HepG2 (cell line): Measurements from ENCODE around the gene HAPLN3. TPM values are rescaled to one million over a fixed set of nuclear protein-coding genes. Genes with fewer than 3 reads are reported as not detected.

Experiments used
- ATAC-seq: fragments of 200-7000 bp; cut with Tn5 transposase; 3 replicates; pipeline ENCODE4 v1.9.1; 2020; ENCODE audit warnings: mild to moderate bottlenecking, moderate library complexity
- BruUV-seq: library from RNA; stranded (reverse); fragments of 400-500 nt; replicated peaks from 2 replicates; lab custom pipeline; 2021; lab: Mats Ljungman, UMichigan
- CTCF ChIA-PET: fragments of 300-600 bp; formaldehyde crosslinking; extraction: SDS; loops from one replicate; lab custom pipeline; 2021; ENCODE audit warnings: low total read pairs, inconsistent platforms, low intra/inter-chr PET ratio; lab: Yijun Ruan, JAX
- POLR2A ChIA-PET: fragments of 350-600 bp; sonication (Branson Sonifier 250); formaldehyde crosslinking; loops from one replicate; lab custom pipeline; 2020; ENCODE audit warnings: antibody characterized with exemption, inconsistent platforms; lab: Yijun Ruan, JAX
- DNase-seq: peaks from one replicate; pipeline ENCODE4 v3.0.0-alpha.2; 2015; ENCODE audit warnings: low spot score
- FAIRE-seq: peaks from 3 replicates; lab custom pipeline; 2011; peaks lifted over from hg19 to GRCh38; lab: Jason Lieb, UNC
- H2AFZ ChIP-seq: one replicate; pipeline ENCODE4 v1.6.1; 2011; ENCODE audit warnings: low read length, inconsistent platforms
- H3K27ac ChIP-seq: fragments of 300-600 bp; 3 replicates; pipeline ENCODE4 v1.8.0; 2011; ENCODE audit warnings: mixed run types, mild to moderate bottlenecking, mixed read lengths, low read length, inconsistent platforms; ENCODE audit not compliant: insufficient read depth; ENCODE audit errors: extremely low read length
- H3K27me3 ChIP-seq, 2 experiments: fragments of 200-600 bp in 1 of 2; 2 replicates in 1 of 2; 3 replicates in 1 of 2; pipeline versions ENCODE4 v1.6.0 to v1.8.0; 2011; ENCODE audit warnings: low read length in 2 of 2, mild to moderate bottlenecking in 2 of 2, moderate library complexity in 2 of 2, inconsistent platforms in 1 of 2; ENCODE audit not compliant: insufficient read depth in 2 of 2, control insufficient read depth in 1 of 2
- H3K36me3 ChIP-seq, 2 experiments: fragments of 200-600 bp in 1 of 2; replicated peaks in 1 of 2; 2 replicates in 1 of 2; 3 replicates in 1 of 2; pipeline versions ENCODE4 v1.5.1 to v1.8.0; 2011; ENCODE audit warnings: low read length in 2 of 2, inconsistent platforms in 1 of 2; ENCODE audit not compliant: insufficient read depth in 2 of 2, control insufficient read depth in 1 of 2
- H3K4me1 ChIP-seq: 2 replicates; pipeline ENCODE4 v1.5.1; 2012; ENCODE audit warnings: low read length, inconsistent platforms; ENCODE audit not compliant: insufficient read depth
- H3K4me2 ChIP-seq: 2 replicates; pipeline ENCODE4 v1.6.0; 2011; ENCODE audit warnings: low read depth, low read length, inconsistent platforms
- H3K4me3 ChIP-seq, 3 experiments: fragments of 200-600 bp in 1 of 3; sonication (generic), shearing (Covaris generic) in 1 of 3; replicated peaks in 1 of 3; 2 replicates each; pipeline ENCODE4 v1.5.1; 2011 to 2016; ENCODE audit warnings: low read length in 3 of 3, inconsistent platforms in 2 of 3, low read depth in 2 of 3, mild to moderate bottlenecking in 2 of 3, control low read depth in 1 of 3, mixed read lengths in 1 of 3; ENCODE audit not compliant: insufficient read depth in 1 of 3
- H3K79me2 ChIP-seq: one replicate; pipeline ENCODE4 v1.6.1; 2011; ENCODE audit warnings: low read length, inconsistent platforms; ENCODE audit not compliant: insufficient read depth
- H3K9ac ChIP-seq: 2 replicates; pipeline ENCODE4 v1.6.0; 2011; ENCODE audit warnings: mild to moderate bottlenecking, low read depth, low read length, inconsistent platforms; ENCODE audit not compliant: insufficient read depth
- H3K9me3 ChIP-seq: 2 replicates; pipeline ENCODE4 v1.5.1; 2012; ENCODE audit warnings: mild to moderate bottlenecking, low read length
- H4K20me1 ChIP-seq: 2 replicates; pipeline ENCODE4 v1.6.0; 2011; ENCODE audit warnings: inconsistent platforms, mild to moderate bottlenecking, low read length, moderate library complexity; ENCODE audit not compliant: insufficient read depth
- DMAP1 ChIP-seq: IDR thresholded peaks from 2 replicates; pipeline ENCODE4 v1.6.1; 2016
- FIP1L1 ChIP-seq: fragments of 200-400 bp; formaldehyde crosslinking; IDR thresholded peaks from 2 replicates; pipeline ENCODE4 v1.6.1; 2018; ENCODE audit warnings: low read depth, mild to moderate bottlenecking, low read length, moderate library complexity, borderline replicate concordance; ENCODE audit not compliant: insufficient read depth
- FOXO1 ChIP-seq: sonication (generic); formaldehyde crosslinking; IDR thresholded peaks from 2 replicates; pipeline ENCODE4 v1.4.0; 2020; ENCODE audit warnings: missing genetic modification reagents
- KDM2A ChIP-seq: sonication (generic); formaldehyde crosslinking; IDR thresholded peaks from 2 replicates; pipeline ENCODE4 v1.4.0; 2020; ENCODE audit warnings: low read depth, missing genetic modification reagents, borderline replicate concordance
- KLF9 ChIP-seq: IDR thresholded peaks from 2 replicates; pipeline ENCODE4 v1.6.1; 2016; ENCODE audit warnings: low read depth
- MLLT10 ChIP-seq: sonication (generic); formaldehyde crosslinking; IDR thresholded peaks from 2 replicates; pipeline ENCODE4 v1.4.0; 2020; ENCODE audit warnings: missing genetic modification reagents
- NFKB2 ChIP-seq: sonication (generic); formaldehyde crosslinking; IDR thresholded peaks from 2 replicates; pipeline ENCODE4 v1.4.0; 2020; ENCODE audit warnings: missing genetic modification reagents, borderline replicate concordance
- POGZ ChIP-seq: sonication (generic); formaldehyde crosslinking; IDR thresholded peaks from 2 replicates; pipeline ENCODE4 v1.4.0; 2020; ENCODE audit warnings: mild to moderate bottlenecking, missing genetic modification reagents
- SALL1 ChIP-seq: sonication (generic); formaldehyde crosslinking; IDR thresholded peaks from 2 replicates; pipeline ENCODE4 v1.8.0; 2022; ENCODE audit warnings: mild to moderate bottlenecking, missing genetic modification reagents
- SETDB1 ChIP-seq: sonication (generic); formaldehyde crosslinking; IDR thresholded peaks from 2 replicates; pipeline ENCODE4 v1.5.1; 2020; ENCODE audit warnings: missing genetic modification reagents, mild to moderate bottlenecking, borderline replicate concordance
- SIN3A ChIP-seq: IDR thresholded peaks from 2 replicates; pipeline ENCODE4 v1.6.1; 2011; ENCODE audit warnings: low read depth, mild to moderate bottlenecking, control low read depth, low read length, borderline replicate concordance
- SOX6 ChIP-seq, 2 experiments: fragments of 450-650 bp in 1 of 2; sonication (generic) in 1 of 2; formaldehyde crosslinking in 1 of 2; IDR thresholded peaks; 2 replicates each; pipeline versions ENCODE4 v1.4.0 to v1.6.1; 2017 to 2020; ENCODE audit warnings: antibody characterized with exemption in 1 of 2, mild to moderate bottlenecking in 1 of 2, missing genetic modification reagents in 1 of 2
- XRCC5 ChIP-seq: fragments of 200-400 bp; formaldehyde crosslinking; optimal IDR thresholded peaks from 2 replicates; pipeline ENCODE3; 2017; ENCODE audit warnings: mild to moderate bottlenecking, low read length
- ZFY ChIP-seq: sonication (generic); formaldehyde crosslinking; IDR thresholded peaks from 2 replicates; pipeline ENCODE4 v1.4.0; 2020; ENCODE audit warnings: missing genetic modification reagents
- ZNF773 ChIP-seq: sonication (generic); formaldehyde crosslinking; IDR thresholded peaks from 2 replicates; pipeline ENCODE4 v1.4.0; 2020; ENCODE audit warnings: missing genetic modification reagents, borderline replicate concordance
- ZNF883 ChIP-seq: sonication (generic); formaldehyde crosslinking; IDR thresholded peaks from 2 replicates; pipeline ENCODE4 v1.5.1; 2020; ENCODE audit warnings: mild to moderate bottlenecking, missing genetic modification reagents; ENCODE audit errors: not compliant biosample characterization
- WGBS: methylation state at CpG from one replicate; pipeline ENCODE4 v1.1.6; 2017; ENCODE audit warnings: low lambda C conversion rate; 5-methylcytosine and 5-hydroxymethylcytosine counted together
- in situ Hi-C: cut with HindIII; loops from 2 replicates; pipeline ENCODE4 v1.10.0; 2017; ENCODE audit warnings: low pct_unique_long_range_greater_than_20kb; ENCODE audit not compliant: extremely low pct_ligation_motif_present
- intact Hi-C: fragments of 100-400 bp; cut with micrococcal nuclease; formaldehyde crosslinking; loops from one replicate; pipeline ENCODE4 v1.10.0; 2022; ENCODE audit not compliant: unreplicated experiment
- polyA plus RNA-seq, 8 experiments: library from polyadenylated mRNA; depleted of rRNA in 3 of 8; stranded (reverse) in 7 of 8; unstranded in 1 of 8; fragments of >200 nt; fragmentation: Illumina TruSeq in 4 of 8; extraction: Trizol in 4 of 8; gene quantifications; 2 replicates each; pipeline versions ENCODE4 v1.2.1 to v1.2.3, GENCODE V29; 2011 to 2016; ENCODE audit warnings: low read depth in 4 of 8, missing spikeins in 1 of 8, mixed read lengths in 1 of 8; ENCODE audit not compliant: insufficient read depth in 1 of 8
- total RNA-seq, 5 experiments: library from RNA; depleted of rRNA; stranded (reverse); fragments of >200 nt; fragmentation: Illumina TruSeq; extraction: Trizol; gene quantifications; 2 replicates each; pipeline ENCODE4 v1.2.3, GENCODE V29; 2016; ENCODE audit warnings: low read depth in 1 of 5
- TF ChIP-seq, protein P1 (sequence below): sonication (generic); formaldehyde crosslinking; IDR thresholded peaks from 2 replicates; pipeline ENCODE4 v1.5.1; 2020; ENCODE audit warnings: missing genetic modification reagents, mild to moderate bottlenecking, borderline replicate concordance
- TF ChIP-seq, protein P2 (sequence below): IDR thresholded peaks from 2 replicates; pipeline ENCODE4 v1.6.1; 2012; ENCODE audit warnings: inconsistent platforms
- TF ChIP-seq, protein P3 (sequence below): sonication (generic); formaldehyde crosslinking; IDR thresholded peaks from 2 replicates; pipeline ENCODE4 v1.4.0; 2020; ENCODE audit warnings: missing genetic modification reagents
- TF ChIP-seq, protein P4 (sequence below): sonication (generic); formaldehyde crosslinking; IDR thresholded peaks from 2 replicates; pipeline ENCODE4 v1.5.1; 2020; ENCODE audit warnings: mild to moderate bottlenecking, missing genetic modification reagents, moderate library complexity

Gene HAPLN3
- total and polyA plus RNA-seq, 2 of the 13 experiments (the other 11 are each of a cell fraction or from before 2014, with no cell fraction given) = 0.09 TPM; not detected in 1

DNA sequence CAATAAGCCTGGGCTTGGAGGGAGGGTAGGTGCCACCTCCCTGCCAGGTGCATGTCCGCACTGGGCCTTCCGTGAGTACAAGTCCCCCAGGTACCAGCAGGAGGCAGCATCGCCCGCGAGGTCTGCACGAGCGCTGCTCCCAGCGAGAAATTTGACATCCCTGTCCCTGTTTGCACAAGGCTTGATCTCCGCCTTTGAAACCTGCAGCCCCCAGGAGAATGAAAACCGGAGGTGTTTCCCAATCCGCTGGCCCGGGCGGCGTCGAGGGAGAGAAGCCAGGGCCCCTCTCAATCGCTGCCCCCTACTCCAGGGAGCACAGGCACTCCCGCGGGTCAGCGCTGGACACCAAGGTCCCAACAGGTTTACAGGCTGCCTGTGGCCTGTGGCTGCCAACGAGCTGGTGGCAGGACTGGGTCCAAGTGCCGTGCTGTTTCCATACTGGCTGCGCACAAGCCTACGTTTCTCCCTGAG, 961 bp downstream of the HAPLN3 start:
- no peak overlapping the region for H3K9ac ChIP-seq
- H4K20me1 ChIP-seq = no peaks in the 10 kb centered on the region
- intact Hi-C loops = loop anchor here (1.0 to 10.0 kb wide), 2 partner anchors 123 to 280 kb away; no protein-coding TSS in a partner anchor
- peaks cover 36% of the 10 kb centered on the region for H3K4me1 ChIP-seq
- peak; percentile 12 for FAIRE-seq
- H3K4me2 ChIP-seq = peak overlapping the region; percentile 65
- DNase-seq = peak; percentile 49
- in situ Hi-C loops = no loop called here
- peak; percentile 75 for ATAC-seq
- BruUV-seq = no TSS peak
- H3K4me3 ChIP-seq = peak overlapping the region in 2 of 3 experiments; percentile 25 to 48; a peak in 2 of 6 replicates
- no peaks in the 10 kb centered on the region for H3K9me3 ChIP-seq
- no peak overlapping the region for H2AFZ ChIP-seq
- peaks cover 6 to 26% of the 10 kb centered on the region in 2 experiments for H3K27me3 ChIP-seq
- H3K79me2 ChIP-seq = no peaks in the 10 kb centered on the region
- ChIA-PET POLR2A (no interaction called here), CTCF (interaction anchor here (1.3 kb wide), 2 partner anchors 11 to 124 kb away, joined by 4 to 8 read pairs; no protein-coding TSS in a partner anchor)
- no peaks in the 10 kb centered on the region for H3K36me3 ChIP-seq
- 2% methylated on average over 10 of the region's 23 CpGs for WGBS
- no peak overlapping the region for H3K27ac ChIP-seq
- TF ChIP-seq DMAP1 (CRISPR knock-in tag) (no peak), ZNF883 (peak; percentile 32), NFKB2 (CRISPR knock-in tag) (0 out of 2 replicates have a peak, but pooled peaks have one; percentile 32), FOXO1 (CRISPR knock-in tag) (no peak), POGZ (no peak), MLLT10 (CRISPR knock-in tag) (no peak), SALL1 (CRISPR knock-in tag) (no peak), SOX6 (IDR thresholded peaks at IDR 0.05) (no peak), SOX6 (CRISPR knock-in tag; IDR thresholded peaks at IDR 0.05) (no peak), SIN3A (no peak), KLF9 (CRISPR knock-in tag) (no peak), KDM2A (CRISPR knock-in tag) (peak; percentile 42; the same call in 1 of the 2 replicates), FIP1L1 (no peak), XRCC5 (peak; percentile 22), ZFY (CRISPR knock-in tag) (0 out of 2 replicates have a peak, but pooled peaks have one; percentile 22), ZNF773 (no peak), SETDB1 (CRISPR knock-in tag) (no peak)
- TF ChIP-seq, protein P1, sequence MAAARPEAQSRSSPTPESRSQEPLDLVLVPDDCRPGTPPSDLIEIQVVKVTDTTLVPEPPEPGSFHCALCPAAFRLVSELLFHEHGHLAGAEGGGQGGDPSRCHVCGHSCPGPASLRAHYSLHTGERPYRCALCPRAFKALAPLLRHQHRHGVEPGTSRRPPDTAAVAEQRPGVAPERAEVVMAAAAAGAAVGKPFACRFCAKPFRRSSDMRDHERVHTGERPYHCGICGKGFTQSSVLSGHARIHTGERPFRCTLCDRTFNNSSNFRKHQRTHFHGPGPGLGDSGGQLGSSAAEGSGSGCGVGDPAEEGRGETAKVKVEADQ (CRISPR knock-in tag) = no peak
- TF ChIP-seq, protein P2, sequence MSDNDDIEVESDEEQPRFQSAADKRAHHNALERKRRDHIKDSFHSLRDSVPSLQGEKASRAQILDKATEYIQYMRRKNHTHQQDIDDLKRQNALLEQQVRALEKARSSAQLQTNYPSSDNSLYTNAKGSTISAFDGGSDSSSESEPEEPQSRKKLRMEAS = peak; percentile 33; the same call in 1 of the 2 replicates
- TF ChIP-seq, protein P3, sequence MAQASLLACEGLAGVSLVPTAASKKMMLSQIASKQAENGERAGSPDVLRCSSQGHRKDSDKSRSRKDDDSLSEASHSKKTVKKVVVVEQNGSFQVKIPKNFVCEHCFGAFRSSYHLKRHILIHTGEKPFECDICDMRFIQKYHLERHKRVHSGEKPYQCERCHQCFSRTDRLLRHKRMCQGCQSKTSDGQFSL (CRISPR knock-in tag) = peak; percentile 31; the same call in 1 of the 2 replicates
- TF ChIP-seq, protein P4, sequence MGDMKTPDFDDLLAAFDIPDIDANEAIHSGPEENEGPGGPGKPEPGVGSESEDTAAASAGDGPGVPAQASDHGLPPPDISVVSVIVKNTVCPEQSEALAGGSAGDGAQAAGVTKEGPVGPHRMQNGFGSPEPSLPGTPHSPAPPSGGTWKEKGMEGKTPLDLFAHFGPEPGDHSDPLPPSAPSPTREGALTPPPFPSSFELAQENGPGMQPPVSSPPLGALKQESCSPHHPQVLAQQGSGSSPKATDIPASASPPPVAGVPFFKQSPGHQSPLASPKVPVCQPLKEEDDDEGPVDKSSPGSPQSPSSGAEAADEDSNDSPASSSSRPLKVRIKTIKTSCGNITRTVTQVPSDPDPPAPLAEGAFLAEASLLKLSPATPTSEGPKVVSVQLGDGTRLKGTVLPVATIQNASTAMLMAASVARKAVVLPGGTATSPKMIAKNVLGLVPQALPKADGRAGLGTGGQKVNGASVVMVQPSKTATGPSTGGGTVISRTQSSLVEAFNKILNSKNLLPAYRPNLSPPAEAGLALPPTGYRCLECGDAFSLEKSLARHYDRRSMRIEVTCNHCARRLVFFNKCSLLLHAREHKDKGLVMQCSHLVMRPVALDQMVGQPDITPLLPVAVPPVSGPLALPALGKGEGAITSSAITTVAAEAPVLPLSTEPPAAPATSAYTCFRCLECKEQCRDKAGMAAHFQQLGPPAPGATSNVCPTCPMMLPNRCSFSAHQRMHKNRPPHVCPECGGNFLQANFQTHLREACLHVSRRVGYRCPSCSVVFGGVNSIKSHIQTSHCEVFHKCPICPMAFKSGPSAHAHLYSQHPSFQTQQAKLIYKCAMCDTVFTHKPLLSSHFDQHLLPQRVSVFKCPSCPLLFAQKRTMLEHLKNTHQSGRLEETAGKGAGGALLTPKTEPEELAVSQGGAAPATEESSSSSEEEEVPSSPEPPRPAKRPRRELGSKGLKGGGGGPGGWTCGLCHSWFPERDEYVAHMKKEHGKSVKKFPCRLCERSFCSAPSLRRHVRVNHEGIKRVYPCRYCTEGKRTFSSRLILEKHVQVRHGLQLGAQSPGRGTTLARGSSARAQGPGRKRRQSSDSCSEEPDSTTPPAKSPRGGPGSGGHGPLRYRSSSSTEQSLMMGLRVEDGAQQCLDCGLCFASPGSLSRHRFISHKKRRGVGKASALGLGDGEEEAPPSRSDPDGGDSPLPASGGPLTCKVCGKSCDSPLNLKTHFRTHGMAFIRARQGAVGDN (CRISPR knock-in tag) = peak; percentile 60
